BLaER1 (cell line): ENCODE results near the gene CDC20.

Source experiments
- H3K27ac ChIP-seq: shearing (Covaris generic); formaldehyde crosslinking; 2 replicates; pipeline ENCODE4 v1.8.1; 2022
- H3K27me3 ChIP-seq: shearing (Covaris generic); formaldehyde crosslinking; 2 replicates; pipeline ENCODE4 v1.8.1; 2022
- H3K36me3 ChIP-seq: shearing (Covaris generic); formaldehyde crosslinking; 2 replicates; pipeline ENCODE4 v1.8.1; 2022
- H3K4me1 ChIP-seq: shearing (Covaris generic); formaldehyde crosslinking; 2 replicates; pipeline ENCODE4 v1.8.1; 2022
- H3K4me2 ChIP-seq: shearing (Covaris generic); formaldehyde crosslinking; 2 replicates; pipeline ENCODE4 v1.8.1; 2022
- H3K4me3 ChIP-seq: shearing (Covaris generic); formaldehyde crosslinking; 2 replicates; pipeline ENCODE4 v1.8.1; 2022
- H3K9ac ChIP-seq: shearing (Covaris generic); formaldehyde crosslinking; 2 replicates; pipeline ENCODE4 v1.8.1; 2022
- H3K9me3 ChIP-seq: shearing (Covaris generic); formaldehyde crosslinking; 2 replicates; pipeline ENCODE4 v1.8.1; 2022
- H4K20me1 ChIP-seq: shearing (Covaris generic); formaldehyde crosslinking; 2 replicates; pipeline ENCODE4 v1.8.1; 2022
- Cebpa-rat ChIP-seq: shearing (Covaris generic); IDR thresholded peaks from 2 replicates; pipeline ENCODE4 v1.8.1; 2022

CDC20 gene

DNA sequence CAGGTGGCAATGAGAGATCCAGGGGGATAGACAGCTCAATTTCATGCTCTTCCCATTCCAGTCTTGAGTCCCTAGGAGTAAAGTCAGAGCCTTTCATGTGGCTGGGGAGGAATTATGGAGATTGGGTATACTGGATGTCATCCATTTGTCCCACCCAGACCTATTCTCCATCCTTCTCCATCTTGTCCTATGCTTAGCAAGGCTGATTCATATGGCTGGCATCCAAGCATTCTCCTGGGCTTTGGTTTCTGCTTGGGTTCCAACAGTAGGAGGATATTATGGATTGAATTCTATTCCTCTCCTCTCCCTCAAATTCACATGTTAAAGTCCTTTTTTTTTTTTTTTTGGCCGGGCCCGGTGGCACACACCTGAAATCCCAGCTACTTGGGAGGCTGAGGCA is 3.8 kb upstream of the CDC20 start:
- Histone ChIP-seq H3K9ac (no peak overlapping the region), H3K27ac (no peak overlapping the region), H3K4me2 (no peak overlapping the region), H3K4me1 (peaks cover 47% of the 10 kb centered on the region), H3K27me3 (no peaks in the 10 kb centered on the region), H3K9me3 (no peaks in the 10 kb centered on the region), H3K4me3 (no peak overlapping the region), H3K36me3 (peaks cover 4% of the 10 kb centered on the region), H4K20me1 (peaks cover 10% of the 10 kb centered on the region)
- TF ChIP-seq Cebpa-rat, result no peak

- Histone ChIP-seq H3K4me2 (peak overlapping the region; percentile 93; the same call in 1 of the 2 replicates), H3K36me3 (peaks cover 27% of the 10 kb centered on the region), H3K9me3 (no peaks in the 10 kb centered on the region), H3K4me3 (no peak overlapping the region), H3K4me1 (peaks cover 53% of the 10 kb centered on the region), H3K9ac (no peak overlapping the region), H3K27me3 (no peaks in the 10 kb centered on the region), H3K27ac (no peak overlapping the region), H4K20me1 (peaks cover 32% of the 10 kb centered on the region)
- TF ChIP-seq Cebpa-rat, result no peak
Measured at GRCh38 chr1:43357251-43357650, 1.5 kb upstream of the CDC20 start.

DNA sequence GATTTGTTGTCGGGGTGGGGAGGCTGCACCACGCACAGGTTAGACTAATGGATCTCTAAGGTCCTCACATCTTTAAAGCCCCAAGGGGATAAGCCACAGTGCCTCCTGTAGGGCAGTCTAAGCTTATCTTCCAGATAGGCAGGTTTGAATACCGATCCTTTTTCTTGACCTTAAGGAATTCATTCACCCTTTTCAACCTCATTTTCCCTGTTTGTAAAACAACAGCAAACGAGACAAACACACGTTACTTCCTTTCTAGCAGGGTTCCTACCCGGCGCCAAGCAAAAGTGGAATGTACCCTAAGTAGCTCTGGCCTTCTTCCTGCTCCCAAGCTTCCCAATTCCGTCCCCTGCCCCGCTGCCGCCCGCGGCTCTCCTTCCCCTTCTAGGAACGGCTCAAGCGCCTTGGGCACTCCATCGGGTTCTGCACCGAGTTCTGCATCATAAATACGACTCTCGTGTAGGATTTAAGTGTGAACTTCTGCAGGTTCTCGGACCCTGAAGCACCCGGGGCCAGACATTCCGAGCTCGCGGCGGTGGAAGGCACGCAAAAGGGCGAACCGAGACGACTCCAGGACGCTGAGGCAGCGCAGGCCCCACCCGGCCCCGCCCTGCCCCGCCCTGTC is 548 bp upstream of the CDC20 start:
- H3K9me3 ChIP-seq, result no peaks in the 10 kb centered on the region
- H3K27ac ChIP-seq, result peak overlapping the region; percentile 87
- H3K36me3 ChIP-seq, result peaks cover 37% of the 10 kb centered on the region
- H3K27me3 ChIP-seq, result no peaks in the 10 kb centered on the region
- peak overlapping the region; percentile 94 for H3K9ac ChIP-seq
- TF ChIP-seq Cebpa-rat, result no peak
- H3K4me1 ChIP-seq, result peaks cover 43% of the 10 kb centered on the region
- peak overlapping the region; percentile 82 for H3K4me3 ChIP-seq
- peak overlapping the region; percentile 93 for H3K4me2 ChIP-seq
- peaks cover 38% of the 10 kb centered on the region for H4K20me1 ChIP-seq

DNA sequence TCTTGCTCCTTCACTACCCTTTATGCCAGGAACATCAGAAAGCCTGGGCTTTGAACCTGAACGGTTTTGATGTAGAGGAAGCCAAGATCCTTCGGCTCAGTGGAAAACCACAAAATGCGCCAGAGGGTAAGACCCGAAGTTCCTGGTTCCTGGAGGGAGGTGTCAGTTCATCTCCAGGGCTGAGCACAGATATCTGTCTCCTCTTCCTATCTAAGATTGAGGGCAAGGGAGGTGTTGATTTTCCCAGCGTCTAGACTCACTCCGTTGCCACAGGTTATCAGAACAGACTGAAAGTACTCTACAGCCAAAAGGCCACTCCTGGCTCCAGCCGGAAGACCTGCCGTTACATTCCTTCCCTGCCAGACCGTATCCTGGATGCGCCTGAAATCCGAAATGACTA is 915 bp downstream of the CDC20 start:
- Histone ChIP-seq H3K9me3 (no peaks in the 10 kb centered on the region), H3K27me3 (no peaks in the 10 kb centered on the region), H3K36me3 (peaks cover 52% of the 10 kb centered on the region), H3K9ac (peak overlapping the region; percentile 84), H3K4me1 (peaks cover 47% of the 10 kb centered on the region), H3K27ac (peak overlapping the region; percentile 82; the same call in 1 of the 2 replicates), H3K4me2 (peak overlapping the region; percentile 89), H4K20me1 (peaks cover 38% of the 10 kb centered on the region), H3K4me3 (peak overlapping the region; percentile 82)
- TF ChIP-seq Cebpa-rat, result no peak

GRCh38 chr1:43360616-43361015 is 1.8 kb downstream of the CDC20 start:
- Histone ChIP-seq H3K4me2 (peak overlapping the region; percentile 89), H3K4me3 (peak overlapping the region; percentile 82), H3K27ac (no peak overlapping the region), H3K4me1 (peaks cover 51% of the 10 kb centered on the region), H3K9me3 (no peaks in the 10 kb centered on the region), H3K36me3 (peaks cover 61% of the 10 kb centered on the region), H3K9ac (peak overlapping the region; percentile 35; the same call in 1 of the 2 replicates), H4K20me1 (peaks cover 42% of the 10 kb centered on the region), H3K27me3 (no peaks in the 10 kb centered on the region)
- no peak for TF ChIP-seq Cebpa-rat

- Histone ChIP-seq H3K27me3 (no peaks in the 10 kb centered on the region), H3K4me3 (no peak overlapping the region), H3K36me3 (peaks cover 65% of the 10 kb centered on the region), H3K9ac (no peak overlapping the region), H3K4me2 (no peak overlapping the region), H3K4me1 (peaks cover 56% of the 10 kb centered on the region), H4K20me1 (peaks cover 54% of the 10 kb centered on the region), H3K9me3 (no peaks in the 10 kb centered on the region), H3K27ac (no peak overlapping the region)
- no peak for TF ChIP-seq Cebpa-rat
Measured at GRCh38 chr1:43363283-43363934, 4.6 kb downstream of the CDC20 start.

DNA sequence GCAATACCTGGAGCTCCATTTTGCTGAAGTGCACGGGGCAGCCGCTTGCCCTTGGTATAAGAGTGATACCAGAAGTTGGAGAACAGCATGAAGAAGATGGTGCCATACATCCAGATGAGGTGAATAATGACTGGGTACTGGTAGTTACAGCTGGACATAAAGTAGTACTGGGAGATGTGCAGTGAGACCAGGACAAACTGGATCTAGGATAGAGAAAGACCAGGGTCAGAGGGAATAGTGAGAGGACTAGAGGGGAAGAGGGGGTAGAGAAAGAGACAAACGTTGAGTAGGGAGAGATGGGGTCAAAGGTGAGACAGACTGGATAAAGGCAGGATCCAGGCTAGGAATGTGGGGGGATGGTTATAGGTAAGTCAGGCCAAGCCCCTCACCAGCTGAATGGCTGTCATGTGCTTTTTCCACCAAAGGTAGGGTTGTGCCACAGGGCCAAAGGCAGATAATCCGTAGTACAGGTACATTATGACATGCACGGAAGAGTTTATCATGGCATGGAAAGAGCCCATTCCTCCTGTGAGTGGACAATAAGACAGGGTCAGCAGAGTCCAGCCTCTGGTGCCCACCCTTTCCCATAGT is 5.2 kb downstream of the CDC20 start:
- no peak for TF ChIP-seq Cebpa-rat
- no peaks in the 10 kb centered on the region for H3K27me3 ChIP-seq
- H3K9ac ChIP-seq, result no peak overlapping the region
- peaks cover 53% of the 10 kb centered on the region for H4K20me1 ChIP-seq
- H3K9me3 ChIP-seq, result no peaks in the 10 kb centered on the region
- peaks cover 62% of the 10 kb centered on the region for H3K4me1 ChIP-seq
- peaks cover 65% of the 10 kb centered on the region for H3K36me3 ChIP-seq
- no peak overlapping the region for H3K27ac ChIP-seq
- H3K4me3 ChIP-seq, result no peak overlapping the region
- H3K4me2 ChIP-seq, result no peak overlapping the region

- Histone ChIP-seq H3K4me1 (peaks cover 48% of the 10 kb centered on the region), H3K27ac (0 out of 2 replicates have a peak overlapping the region, but pooled peaks have one; percentile 5), H3K27me3 (no peaks in the 10 kb centered on the region), H3K9me3 (no peaks in the 10 kb centered on the region), H3K4me3 (no peak overlapping the region), H3K9ac (peak overlapping the region; percentile 45; the same call in 1 of the 2 replicates), H3K36me3 (peaks cover 54% of the 10 kb centered on the region), H3K4me2 (peak overlapping the region; percentile 95), H4K20me1 (peaks cover 37% of the 10 kb centered on the region)
- no peak for TF ChIP-seq Cebpa-rat
Measured at GRCh38 chr1:43365678-43366077, 6.9 kb downstream of the CDC20 start.

DNA sequence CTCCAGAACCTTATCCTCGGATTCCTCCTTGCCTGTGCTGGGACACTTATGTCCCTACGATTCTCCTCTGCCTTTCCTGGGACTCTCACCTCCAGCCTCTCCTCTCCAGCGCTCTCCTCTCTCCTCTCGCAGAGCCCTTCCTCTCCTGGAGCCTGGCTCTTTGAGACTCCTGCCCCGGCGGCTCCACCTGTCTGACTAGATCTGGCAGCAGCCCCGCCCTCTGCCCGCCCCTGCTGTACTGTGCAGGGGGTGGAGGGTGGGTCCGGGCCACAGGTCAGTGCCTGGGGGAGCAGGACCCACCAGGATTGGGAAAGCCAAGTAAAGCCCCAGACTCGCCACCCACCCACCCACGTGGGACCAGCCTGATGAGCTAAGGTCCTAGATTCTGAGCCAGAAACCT is 7.4 kb downstream of the CDC20 start:
- peak overlapping the region; percentile 86; the same call in 1 of the 2 replicates for H3K9ac ChIP-seq
- H3K36me3 ChIP-seq, result peaks cover 49% of the 10 kb centered on the region
- no peak for TF ChIP-seq Cebpa-rat
- no peaks in the 10 kb centered on the region for H3K27me3 ChIP-seq
- peak overlapping the region; percentile 95 for H3K4me2 ChIP-seq
- H3K4me1 ChIP-seq, result peaks cover 43% of the 10 kb centered on the region
- H3K27ac ChIP-seq, result 0 out of 2 replicates have a peak overlapping the region, but pooled peaks have one; percentile 88
- peaks cover 32% of the 10 kb centered on the region for H4K20me1 ChIP-seq
- H3K4me3 ChIP-seq, result peak overlapping the region; percentile 79
- no peaks in the 10 kb centered on the region for H3K9me3 ChIP-seq

GRCh38 chr1:43366601-43367025 is 7.8 kb downstream of the CDC20 start:
- Histone ChIP-seq H3K36me3 (peaks cover 44% of the 10 kb centered on the region), H3K4me2 (peak overlapping the region; percentile 95), H3K27ac (peak overlapping the region; percentile 88), H3K9me3 (no peaks in the 10 kb centered on the region), H3K4me1 (peaks cover 38% of the 10 kb centered on the region), H3K9ac (peak overlapping the region; percentile 86), H3K4me3 (peak overlapping the region; percentile 79), H3K27me3 (no peaks in the 10 kb centered on the region), H4K20me1 (peaks cover 28% of the 10 kb centered on the region)
- TF ChIP-seq Cebpa-rat, result no peak
